GM19239 (cell line): ENCODE results near the gene LRP5.
A peak's percentile ranks its signal among the peaks of the same experiment; 100 is the strongest.

Experiments used
- DNase-seq: peaks from one replicate; pipeline ENCODE4 v3.0.0; 2011; ENCODE audit warnings: low spot score; ENCODE audit not compliant: insufficient read length
- FAIRE-seq: peaks from 2 replicates; lab custom pipeline; 2011; peaks lifted over from hg19 to GRCh38; lab: Jason Lieb, UNC

The LRP5 gene

DNA sequence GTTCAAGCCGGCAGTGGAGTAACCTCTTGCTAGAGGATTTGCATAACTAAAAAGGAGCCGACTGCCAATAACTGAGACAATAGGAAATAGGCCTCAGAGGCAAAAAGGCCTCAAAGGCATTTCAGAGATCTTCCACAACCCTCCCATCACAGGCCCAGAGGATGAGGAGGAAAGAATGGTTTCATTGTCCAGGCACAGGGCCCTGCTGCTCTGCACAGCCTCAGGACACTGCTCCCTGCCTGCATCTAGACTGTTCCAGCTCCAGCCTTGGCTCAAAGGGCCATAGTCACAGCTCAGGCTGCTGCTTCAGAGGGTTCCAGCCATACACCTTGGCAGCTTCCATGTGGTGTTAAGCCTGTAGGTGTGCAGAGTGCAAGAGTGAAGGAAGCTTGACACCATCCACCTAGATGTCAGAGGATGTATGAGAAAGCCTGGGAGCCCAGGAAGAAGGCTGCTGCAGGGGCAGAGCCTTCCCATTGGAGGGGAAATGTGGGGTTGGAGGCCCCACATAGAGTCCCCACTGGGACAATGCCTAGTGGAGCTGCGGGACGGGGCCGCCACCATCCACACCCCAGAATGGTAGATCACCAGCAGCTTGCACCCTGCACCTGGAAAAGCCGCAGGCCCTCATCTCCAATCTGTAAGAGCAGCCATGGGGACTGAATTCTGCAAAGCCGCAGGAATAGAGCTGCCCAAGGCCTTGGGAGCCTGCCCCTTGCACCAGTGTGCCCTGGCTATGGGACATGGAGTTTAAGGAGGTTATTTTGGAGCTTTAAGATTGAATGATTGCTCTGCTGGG is 8.2 kb upstream of the LRP5 start:
- DNase-seq (no peak), FAIRE-seq (no peak)

DNA sequence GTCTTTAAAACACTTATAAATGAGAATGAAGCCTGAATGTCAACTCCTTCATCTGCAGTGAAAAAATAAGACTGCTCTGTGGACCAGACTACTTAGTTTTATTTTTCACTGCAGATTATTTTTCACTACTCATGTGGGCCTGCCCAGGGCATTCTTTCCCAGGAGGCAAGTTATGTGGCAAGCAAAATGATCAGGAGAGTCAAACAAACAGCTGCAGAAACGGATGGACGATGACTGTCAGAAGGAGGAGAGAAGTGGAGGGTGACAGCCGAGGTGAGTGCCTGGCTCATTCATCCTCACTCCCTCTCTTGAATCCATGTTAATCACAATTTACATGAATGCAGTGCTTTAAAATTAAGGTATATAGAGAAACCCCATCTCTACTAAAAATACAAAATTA is 5.8 kb upstream of the LRP5 start:
- no peak for FAIRE-seq
- no peak for DNase-seq

- no peak for FAIRE-seq
- no peak for DNase-seq
Measured at GRCh38 chr11:68308068-68308467, 4.3 kb upstream of the LRP5 start.

- FAIRE-seq, result no peak
- no peak for DNase-seq
Measured at GRCh38 chr11:68309621-68310185, 2.7 kb upstream of the LRP5 start.

DNA sequence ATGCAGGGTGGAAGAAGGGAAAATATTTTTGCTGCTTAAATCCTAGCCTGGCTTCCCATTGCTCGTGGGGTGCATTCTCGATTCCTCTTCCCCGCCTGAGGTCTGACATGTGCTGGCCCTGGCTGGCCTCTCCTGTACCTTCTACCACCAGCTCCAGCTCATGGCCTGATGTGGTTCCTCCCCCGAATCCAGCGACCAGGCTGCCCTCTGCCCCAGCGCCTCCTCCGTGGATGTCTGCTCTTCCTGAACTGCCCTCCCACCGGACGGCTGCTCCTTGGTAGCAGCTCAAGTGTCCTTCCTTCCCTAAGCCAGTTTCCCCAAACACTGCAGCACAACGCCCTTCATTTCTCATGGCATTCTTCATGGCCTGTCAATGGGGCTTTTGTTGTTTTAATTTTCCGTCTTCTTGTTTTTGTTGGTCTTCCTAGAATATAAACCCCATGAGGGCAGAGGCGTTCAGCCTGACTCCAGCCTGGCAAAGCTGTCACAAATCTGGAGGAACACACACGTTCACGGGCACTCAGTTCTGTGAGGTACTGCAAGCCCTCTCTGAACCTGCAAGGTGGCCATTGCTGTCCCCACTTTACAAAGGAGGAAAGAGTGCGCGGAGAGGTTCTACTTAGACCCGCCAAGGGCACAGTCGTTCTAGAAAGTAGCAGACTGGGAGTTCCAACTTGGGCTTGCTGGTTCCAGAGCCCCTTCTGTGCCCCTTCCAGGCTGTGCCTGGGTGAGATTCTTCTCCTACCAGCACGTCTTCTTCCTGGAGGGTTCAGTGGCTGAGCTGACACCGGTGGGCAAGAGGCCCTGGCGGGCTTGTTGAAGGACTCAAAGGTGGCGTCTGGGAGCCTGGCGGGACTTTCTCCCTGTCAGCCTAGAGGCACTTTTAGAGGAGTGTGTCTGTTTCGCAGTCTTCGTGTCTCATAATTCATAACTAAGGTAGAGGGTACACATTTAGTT is 953 bp upstream of the LRP5 start:
- DNase-seq, result no peak
- no peak for FAIRE-seq

DNA sequence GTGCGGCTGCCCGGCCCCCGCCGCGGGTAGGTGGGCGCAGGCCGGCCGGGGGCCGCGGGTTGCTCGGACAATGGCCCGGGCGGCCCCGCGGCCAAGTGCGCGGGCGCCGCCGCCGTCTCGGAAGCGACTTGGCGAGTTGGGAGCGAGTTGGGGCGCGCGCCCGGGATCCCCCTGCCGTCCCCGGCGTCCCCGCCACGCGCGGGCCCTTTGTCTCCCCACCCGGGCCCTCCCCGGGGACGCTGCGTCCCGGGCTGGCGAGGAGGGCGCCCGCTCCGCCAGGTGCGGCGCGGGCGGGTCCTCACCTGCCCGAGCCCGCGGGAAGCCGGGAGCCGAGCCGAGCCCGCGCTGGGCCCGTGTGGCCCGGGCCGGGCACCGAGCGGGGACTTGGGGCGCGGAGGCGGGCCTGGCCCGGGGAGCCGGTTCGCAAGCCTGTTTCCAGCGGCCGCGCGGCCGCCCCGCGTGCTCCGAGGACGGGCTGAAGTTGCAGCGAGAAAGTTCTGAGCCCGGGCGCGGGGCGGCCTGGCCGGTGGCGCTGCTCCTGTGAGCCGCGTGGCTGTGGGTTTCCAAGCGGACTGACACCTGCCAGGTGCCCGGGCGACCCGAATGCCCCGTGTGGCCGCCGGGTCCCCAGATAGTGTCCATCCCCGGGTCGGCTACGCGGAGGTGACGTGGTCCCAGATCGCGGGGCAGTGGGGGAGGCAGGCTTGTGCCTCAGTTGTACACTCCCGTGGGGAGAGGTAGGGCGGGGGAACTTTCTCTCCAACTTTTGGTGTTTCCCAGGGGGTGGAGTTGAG is 586 bp downstream of the LRP5 start:
- DNase-seq (peak; percentile 65), FAIRE-seq (no peak)

- DNase-seq (no peak), FAIRE-seq (no peak)
Measured at GRCh38 chr11:68313574-68314202, 1.3 kb downstream of the LRP5 start.

DNA sequence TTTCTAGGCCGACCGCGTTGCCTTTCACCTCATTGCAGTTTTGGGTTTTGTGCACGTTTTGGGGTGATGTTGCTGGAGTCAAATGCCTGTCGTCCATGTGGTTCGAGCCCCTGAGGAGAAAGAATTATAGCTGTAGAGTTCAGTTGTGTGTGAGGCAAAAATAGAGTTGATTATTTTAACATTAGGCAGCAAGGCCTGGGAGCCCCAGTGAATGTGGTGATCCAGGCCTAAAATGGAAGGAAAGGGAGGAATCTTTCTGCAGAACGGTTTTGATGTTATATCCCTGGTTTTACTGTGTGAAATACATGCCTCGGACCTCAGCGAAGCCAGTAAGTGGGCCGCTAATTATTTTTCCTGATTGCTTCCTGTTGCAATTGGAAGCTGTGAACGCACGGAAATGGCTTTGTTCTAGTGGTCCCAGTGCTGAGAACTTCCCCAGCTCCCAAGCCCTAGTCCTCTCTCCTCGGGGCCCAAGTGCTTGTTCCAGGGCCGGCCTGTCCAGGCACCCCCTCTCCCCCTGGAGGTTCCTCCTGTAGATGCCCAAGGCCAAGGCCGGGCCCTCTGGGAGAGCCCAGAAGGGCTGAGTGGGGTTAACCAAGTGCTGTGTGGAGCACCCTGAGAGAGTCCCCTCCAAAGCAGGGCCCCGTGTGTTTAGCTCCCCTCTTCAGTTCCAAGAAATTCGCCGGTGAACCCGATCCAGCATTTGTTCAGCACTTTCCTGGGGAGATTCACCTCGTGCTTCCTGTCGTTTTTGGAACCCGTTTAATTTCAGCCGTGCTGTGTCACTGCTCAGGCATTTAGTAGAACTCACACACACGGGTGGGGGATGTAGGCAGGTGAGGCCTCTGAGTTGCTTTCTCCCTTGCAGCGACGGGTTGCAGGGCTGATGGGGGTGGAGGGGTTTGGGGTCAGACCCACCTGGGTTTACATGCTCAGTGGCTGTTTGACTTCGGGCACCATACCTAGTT is 2.1 kb downstream of the LRP5 start:
- FAIRE-seq, result no peak
- DNase-seq, result no peak

DNA sequence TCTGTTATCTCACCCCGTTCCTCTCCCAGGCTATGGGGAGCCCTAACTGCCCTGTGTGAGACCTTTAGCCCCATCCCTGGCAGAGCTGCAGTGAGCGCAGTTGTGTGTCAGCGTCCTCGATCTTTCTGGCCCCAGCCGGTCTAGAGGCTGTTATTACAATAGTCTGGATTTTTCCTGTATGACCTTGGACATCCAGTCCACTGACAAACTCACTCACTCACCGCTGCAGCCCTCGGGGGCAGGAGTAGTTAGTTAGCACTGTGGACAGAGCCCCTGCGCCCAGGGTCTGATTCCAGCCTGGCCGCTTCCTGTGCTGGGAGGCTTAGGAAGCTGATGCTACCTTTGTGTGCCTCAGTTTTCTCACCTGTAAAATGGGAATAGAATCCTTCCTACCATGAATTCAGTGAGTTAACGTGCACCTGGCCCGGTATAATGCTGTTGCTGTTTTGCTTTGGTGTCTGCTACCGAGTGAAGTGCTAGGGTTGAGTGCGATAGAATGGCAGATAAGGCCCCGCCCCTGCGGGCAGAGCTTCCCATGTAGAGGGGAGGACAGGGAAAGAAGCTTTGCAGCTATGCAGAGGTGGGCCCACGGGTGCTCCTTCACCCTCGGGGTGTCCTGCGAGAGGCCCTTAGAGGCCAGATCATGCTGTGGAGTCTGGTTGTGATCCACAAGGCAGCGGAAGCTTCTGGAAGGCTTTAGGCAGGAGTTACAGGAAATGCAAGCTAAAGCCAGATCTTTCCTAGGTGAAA is 3.0 kb downstream of the LRP5 start:
- FAIRE-seq, result no peak
- DNase-seq, result no peak

DNA sequence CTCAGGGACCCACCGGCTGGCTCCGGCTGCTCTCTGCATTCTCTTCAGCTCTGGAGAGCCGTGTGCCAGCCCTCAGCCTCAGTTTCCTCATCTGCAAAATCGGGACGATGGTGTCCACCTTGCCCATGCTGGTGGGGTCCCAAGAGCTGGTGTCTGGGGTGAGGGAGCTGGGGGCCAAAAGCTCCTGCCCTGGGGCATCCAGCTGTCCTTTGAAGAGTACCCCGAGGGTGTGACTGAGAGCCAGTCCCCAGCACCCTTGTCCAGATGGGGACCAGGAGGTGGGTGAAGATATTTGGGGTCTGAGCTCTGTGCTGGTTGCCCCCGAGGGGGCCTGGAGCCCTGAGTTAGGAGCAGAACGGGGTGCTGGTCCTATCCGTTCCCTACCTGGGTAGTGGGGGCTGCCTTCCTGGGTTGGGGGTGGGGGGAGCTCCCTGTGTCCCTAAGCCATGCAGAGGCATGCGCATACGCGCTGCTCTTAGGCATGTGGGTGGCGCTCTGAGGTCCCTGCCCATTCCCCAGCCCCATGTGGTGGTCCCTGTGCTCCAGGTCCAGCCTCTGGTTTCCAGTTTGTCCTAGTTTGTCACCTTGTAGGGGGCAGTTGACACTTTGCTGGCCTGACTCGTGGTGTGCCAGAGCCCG is 4.9 kb downstream of the LRP5 start:
- no peak for DNase-seq
- no peak for FAIRE-seq

GRCh38 chr11:68321293-68322051 is 9.1 kb downstream of the LRP5 start:
- DNase-seq, result no peak
- no peak for FAIRE-seq

DNA sequence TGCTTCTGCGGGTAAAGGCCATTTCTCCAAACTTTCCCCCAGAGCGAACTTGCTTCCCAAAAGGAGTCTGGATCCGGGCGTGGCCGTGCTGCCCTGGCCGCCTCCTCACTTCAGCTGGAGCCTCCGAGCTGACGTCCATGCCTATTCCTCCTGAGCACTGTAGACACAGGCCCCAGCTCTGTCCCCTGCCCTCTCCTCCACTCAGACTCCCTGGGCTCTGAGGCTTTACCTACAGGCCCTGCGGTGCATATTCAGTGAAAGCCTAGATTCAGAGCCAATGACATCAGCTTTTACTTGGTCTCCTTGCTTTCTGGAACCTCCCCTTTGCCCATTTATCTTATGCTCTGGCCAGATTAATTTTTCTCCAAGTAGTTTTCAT is 9.7 kb downstream of the LRP5 start:
- FAIRE-seq (no peak), DNase-seq (no peak)

DNA sequence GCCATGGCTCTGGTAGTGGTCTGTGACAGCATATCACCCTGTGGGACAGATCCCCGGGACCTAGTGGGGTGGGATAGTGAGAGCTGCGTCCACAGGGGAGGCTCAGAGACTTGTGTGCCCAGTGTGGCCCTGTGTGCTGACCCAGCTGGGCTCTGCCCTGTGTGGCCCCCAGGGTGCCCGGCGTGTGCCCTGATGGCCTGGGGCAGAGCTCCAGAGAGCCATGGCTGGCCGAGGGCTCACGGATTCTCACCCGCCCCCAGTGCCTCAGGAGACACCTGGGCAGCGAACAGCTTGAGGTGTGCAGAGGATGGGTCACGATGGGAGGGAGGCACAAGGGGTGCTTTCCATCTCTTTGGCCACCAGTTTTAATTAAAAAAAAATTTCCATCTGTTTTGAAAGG is 11.8 kb downstream of the LRP5 start:
- FAIRE-seq, result no peak
- no peak for DNase-seq

GRCh38 chr11:68324695-68325094 is 12.3 kb downstream of the LRP5 start:
- DNase-seq (no peak), FAIRE-seq (no peak)

DNA sequence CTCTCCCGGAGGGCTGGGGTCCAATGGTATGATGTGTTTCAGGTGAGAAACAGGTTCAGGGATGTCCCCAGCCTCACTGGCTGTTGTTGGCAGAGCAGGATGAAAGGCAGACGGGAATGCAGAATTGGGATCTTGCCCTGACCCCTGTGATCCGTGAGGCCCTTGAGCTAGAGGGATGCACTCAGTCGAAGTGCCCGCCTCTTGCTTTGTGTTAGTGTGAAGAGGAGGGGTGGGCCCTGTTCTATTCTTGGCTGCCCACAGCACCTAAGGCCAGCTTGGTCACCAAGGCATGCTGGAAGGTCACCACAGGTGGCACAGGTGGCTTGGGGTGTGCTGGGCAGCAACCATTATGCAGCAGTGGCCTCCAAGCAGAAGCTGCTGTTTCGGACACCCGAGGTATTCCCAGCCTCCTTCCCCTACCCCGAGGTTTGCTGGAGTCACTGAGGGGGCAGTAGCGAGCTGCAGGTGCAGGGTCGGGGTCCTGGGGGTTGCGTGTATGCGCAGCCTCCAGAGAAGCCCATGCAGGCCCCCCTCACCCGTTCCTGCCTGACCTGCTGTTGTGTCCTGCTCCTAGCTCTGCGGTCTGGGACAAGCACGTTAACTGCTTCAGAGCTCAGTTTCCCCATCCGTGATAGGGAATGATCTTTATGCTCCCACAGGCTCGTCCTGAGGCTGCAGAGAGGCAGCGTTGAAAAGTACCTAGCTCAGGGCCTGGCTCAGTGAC is 13.0 kb downstream of the LRP5 start:
- no peak for FAIRE-seq
- DNase-seq, result no peak

- FAIRE-seq (no peak), DNase-seq (no peak)
Measured at GRCh38 chr11:68325907-68326220, 13.5 kb downstream of the LRP5 start.
